HPDE6-E6E7 (cell line): ENCODE results near the gene HDAC9.

Experiments
- DNase-seq: peaks from one replicate; pipeline ENCODE4 v3.0.0; 2011; ENCODE audit warnings: missing footprints; ENCODE audit errors: extremely low spot score

HDAC9 gene

GRCh38 chr7:18555120-18555519 is 59.6 kb downstream of the HDAC9 start:
- no peak for DNase-seq

DNA sequence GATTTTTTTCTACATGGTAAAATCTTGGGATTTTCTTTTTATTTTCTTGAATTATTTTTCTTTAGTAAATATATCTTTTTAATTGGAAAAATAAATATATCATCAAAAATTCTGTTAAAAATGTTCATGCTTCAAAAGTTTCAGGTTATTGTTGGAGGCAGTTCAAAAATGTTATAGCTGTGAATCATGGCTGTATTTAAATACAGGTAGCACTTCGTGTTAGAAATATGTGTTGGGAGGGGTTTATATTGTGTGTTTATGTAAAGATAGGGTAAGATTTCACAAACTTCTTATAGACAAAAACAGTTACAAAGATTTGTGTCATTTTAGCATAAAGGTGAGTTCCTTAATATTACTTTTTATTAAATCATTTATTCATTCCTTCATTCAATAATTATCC is 60.4 kb downstream of the HDAC9 start:
- no peak for DNase-seq

DNA sequence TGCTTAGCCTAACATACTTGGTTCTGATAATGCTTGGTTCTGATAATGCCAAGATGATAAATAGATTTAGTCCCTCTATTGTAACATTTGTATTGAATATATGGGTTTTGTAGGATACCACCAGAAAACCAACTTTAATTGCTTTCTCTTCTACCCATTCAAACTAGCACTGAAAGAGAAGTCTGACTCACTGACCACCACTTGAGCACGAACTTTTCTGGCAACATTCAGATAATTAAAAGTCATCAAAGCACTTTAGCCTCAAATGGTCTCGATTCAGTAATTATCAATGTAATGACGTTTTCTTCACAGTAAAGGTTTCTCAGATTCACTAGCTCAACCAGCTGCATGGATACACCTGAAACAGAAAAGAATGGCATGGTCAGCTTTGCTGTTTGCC is 63.0 kb downstream of the HDAC9 start:
- DNase-seq: no peak

DNA sequence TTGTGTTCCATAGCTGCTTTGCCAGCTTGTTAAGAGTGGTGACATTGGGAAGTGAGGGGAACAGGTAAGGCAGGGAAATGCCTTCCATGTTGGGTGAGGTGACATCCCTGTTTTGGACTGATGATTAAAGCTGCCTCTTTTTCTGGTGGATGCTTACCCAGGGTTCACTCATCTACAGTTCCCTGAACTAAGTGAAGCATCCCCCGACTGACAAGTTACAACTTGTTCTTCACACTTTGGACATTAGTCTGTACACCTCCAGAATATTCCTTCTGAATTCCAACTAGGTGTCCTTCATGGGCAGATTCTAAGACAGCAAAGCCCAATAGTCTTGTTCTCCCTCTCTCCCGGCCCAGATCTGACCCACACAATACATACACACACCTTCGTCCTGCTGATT is 63.4 kb downstream of the HDAC9 start:
- no peak for DNase-seq

DNA sequence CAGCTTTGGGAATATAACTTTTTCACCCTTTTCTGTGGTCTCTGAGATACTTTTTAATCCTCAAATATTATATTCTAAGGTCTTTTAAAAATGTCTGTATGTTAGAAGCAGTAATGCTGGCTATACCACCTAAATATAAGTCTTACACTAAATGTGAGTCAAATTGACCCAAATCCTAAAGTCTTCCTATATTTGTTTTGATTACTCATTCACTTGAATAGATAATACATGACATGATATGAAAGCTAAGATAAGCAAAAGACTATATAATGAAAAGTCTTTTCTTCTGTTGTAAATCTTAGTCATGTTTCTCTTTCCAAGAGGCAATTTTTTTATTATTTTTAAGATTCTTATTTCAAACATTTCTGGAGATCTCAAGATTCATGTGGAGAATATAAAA is 64.2 kb downstream of the HDAC9 start:
- no peak for DNase-seq

DNA sequence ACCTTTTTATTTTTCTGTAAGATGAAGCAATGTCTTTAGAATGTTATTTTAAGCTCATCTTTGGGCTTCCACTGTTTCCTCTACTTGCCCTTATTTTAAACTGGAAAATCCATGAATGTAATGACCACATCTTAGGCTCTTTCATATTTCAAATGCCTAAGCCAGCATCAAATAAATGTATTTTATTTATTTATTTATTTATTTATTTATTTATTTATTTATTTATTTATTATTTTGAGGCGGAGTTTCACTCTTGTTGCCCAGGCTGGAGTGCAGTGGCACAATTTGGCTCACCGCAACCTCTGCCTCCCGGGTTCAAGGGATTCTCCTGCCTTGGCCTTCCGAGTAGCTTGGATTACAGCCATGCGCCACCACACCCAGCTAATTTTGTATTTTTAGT is 69.2 kb downstream of the HDAC9 start:
- DNase-seq: no peak

GRCh38 chr7:18565337-18565736 is 69.8 kb downstream of the HDAC9 start:
- DNase-seq: no peak

DNA sequence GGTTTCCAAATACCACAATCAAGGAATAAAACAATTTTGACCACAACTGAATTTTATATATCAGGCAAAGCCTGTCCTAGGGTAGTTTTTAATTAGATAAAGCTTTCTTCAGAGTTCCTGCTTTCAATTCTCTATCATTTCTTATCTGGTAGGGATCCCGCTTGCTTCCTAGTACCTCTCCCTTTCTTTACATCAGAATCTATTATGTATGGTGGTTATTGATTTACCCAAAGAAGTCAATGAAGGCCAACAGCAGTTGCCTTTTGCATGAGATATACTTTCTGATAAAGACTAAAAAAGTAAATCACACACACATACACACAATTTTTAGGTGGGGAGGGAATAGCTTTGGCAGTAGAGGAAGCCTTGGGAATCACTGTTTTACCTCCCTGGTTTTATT is 70.7 kb downstream of the HDAC9 start:
- DNase-seq: no peak

GRCh38 chr7:18566829-18567228 is 71.3 kb downstream of the HDAC9 start:
- DNase-seq: no peak

GRCh38 chr7:18570441-18570840 is 74.9 kb downstream of the HDAC9 start:
- no peak for DNase-seq

DNA sequence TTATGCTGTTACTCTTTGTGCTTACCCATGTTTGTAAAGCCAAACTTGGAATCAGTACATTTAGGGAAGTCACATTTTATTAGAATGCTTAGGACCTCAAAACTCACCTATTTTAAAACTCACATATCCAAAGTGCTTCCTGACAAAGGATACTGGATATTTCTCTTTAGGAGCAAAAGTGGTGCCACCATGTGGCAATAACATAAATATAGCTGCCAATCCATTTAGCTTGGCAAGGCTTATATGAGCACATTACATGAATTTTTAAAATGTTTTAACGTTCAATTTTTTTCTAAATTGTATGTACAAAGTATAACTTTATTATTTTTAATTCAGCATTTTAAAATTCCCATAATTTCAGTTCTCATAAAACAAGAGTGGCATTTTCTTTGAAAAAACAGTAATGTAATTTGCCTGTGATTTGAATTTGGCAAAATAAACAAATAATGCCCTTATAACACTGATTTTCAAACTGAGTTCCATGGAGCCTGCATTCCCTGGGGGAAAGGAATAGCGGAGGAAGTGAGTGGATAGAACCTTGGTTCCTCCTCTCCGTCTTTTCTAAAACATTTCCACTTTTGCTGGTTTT is 75.4 kb downstream of the HDAC9 start:
- DNase-seq: no peak

- no peak for DNase-seq
Observed at GRCh38 chr7:18572154-18572553, 76.6 kb downstream of the HDAC9 start.

DNA sequence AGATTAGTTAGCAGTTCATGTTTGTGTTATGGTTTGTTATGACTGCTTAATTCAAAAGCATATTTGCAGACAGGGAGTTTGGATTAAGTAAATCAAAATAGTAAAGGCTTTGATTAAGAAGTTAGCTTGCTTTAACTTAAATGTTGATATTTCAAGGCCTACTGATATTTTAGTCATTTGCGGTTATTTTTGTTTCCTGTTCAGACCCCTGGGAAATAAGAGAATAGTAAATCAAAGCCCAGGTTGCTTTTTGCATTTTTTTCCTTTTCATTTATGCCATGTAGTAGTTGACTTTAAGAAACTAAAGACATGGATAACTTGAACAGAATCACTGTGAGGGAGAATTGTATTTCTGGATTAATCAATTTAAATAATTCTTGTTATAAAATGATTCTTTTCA is 77.3 kb downstream of the HDAC9 start:
- no peak for DNase-seq

GRCh38 chr7:18573410-18574234 is 78.1 kb downstream of the HDAC9 start:
- DNase-seq: no peak

DNA sequence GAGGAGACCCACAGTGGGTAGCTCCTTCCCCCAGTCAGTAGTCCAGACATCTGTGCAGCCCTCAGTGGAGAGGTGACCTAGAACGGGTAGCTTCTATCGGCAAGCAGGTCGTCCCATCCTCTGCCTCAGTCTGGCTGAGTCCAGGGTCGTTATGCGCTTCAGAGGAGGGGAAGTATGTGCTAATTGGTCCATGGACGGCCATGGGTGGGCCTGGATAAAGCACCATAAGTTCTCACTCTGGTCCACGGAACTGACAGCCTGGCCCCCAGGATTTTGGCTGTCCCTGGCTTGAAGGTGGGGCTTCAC is 78.6 kb downstream of the HDAC9 start:
- DNase-seq: no peak

DNA sequence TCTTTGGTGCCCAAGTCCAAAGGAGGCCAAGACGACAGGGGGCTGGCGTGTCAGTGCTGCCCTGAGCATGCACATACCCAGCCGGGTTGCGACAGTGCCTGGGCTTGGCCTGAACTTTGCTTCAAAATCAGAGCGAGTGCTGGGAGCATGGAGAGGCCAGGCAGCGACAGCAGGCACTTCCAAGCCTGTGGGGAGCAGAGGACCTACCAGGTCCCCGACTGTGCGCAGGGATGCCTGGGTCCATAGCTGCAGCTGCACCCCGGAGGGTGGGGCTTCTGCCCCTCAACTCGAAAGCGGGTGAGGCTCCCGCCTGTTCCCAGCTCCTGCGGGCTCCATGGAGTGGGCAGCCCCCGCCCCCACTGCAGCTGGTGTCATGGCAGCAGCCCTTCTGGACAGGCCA is 79.1 kb downstream of the HDAC9 start:
- no peak for DNase-seq

DNA sequence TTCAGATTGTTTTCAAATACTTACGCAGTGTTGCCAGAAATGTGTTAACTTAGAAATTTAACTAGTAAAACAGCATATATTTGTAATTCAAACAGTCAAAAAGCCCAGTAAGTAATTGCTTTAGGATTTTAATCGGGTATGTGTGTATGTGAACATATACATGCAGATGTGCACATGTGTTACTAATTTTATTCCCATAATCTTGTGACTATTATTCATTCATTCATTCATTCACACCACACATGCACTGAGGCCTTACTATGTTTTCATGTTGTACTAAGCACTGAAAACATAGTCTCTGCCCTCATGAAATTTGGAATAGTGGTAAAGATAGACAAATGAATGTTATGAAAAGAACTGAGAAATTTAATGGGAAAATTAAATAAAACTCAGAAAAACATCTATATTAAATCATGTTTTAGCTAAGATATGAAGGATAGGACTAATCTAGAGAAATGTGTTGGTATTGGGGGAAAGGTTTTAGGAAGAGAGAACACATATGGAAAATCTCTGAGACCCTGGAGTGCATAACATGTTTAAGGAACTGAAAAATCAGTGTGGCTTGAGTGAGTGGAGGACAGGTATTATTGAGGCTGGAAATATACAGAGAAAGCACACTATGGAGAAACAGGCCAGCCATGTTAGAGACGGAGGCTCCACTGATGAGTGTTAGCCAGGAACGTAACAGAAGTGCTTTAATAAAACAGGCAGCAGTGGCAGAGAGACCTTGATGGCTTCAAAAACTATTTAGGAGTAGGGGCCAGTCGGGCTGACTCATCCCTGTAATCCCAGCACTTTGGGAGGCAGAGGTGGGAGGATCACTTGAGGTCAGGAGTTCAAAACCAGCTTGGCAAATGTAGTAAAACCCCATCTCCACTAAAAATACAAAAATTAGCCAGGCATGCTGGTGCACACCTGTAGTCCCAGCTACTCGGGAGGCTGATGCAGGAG is 80.3 kb downstream of the HDAC9 start:
- DNase-seq: no peak

DNA sequence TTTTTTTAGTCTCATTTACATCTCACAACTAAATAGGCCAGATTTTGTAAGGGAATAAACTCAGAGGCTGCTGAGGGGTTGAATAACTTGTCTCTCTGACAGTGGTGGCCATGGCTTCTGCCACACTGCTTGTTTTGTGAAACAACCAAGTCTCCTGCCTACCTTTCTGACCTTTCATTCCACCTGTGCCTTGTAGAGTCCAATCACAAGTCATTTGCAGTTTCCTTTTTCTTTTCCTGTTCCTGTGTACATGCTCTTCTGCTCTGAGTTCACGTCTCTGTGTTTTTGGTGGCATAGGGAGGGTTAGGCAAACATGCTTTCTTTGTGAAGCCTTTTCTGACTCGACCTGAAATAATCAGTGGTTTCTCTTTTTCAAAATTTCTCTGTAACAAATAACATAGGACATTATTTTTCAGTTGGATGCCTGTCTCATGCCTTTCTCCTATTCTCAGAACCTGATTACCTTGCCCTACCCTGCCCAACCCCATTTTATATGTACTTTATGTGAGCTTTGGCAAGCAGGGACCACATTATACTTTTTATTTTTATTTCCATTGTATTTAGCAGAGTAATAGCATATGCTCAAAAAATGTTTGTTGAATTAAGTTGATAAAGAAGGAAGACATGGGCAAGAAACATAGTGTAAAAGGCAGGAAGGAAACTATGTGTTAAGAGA is 81.7 kb downstream of the HDAC9 start:
- no peak for DNase-seq

DNA sequence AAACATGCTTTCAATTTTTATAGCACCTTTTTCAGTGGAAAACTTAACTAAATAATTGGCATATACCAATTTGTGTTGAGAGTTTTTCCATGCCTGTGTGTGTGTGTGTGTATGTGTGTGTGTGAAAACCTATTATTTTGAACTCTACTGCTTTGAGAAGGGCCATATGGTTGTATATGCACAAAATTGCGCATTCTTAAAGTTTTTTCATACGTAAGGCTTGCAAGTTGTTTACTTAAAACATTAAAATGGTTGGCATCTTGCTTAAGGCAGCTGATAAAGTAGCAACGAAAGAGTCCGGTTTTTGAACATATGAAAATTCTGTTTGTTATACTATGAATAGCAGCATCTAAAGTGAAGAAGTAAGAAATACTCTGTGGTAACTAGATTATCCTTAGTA is 84.1 kb downstream of the HDAC9 start:
- no peak for DNase-seq

GRCh38 chr7:18580950-18581349 is 85.4 kb downstream of the HDAC9 start:
- DNase-seq: no peak

DNA sequence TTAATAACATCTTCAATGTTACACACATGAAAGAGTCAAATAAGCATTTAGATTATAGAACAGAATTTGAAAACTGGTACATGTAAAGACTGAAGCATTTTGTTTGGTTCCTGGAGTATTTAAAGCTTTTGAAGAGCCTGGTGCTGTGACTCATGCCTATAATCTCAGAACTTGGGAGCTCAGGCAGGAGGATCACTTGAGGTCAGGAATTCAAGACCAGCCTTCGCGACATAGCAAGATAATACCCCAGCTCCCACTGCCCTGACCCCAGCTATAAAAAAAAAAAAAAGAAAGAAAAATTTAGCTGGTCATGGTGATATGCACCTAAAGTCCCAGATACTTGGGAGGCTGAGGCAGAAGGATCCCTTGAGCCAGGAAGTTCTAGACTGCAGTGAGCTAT is 87.8 kb downstream of the HDAC9 start:
- DNase-seq: no peak

GRCh38 chr7:18590241-18590640 is 94.7 kb downstream of the HDAC9 start:
- DNase-seq: no peak
